BJ (cell line): Measurements from ENCODE around the gene SLC39A11. TPM values are rescaled to one million over a fixed set of nuclear protein-coding genes. Genes with fewer than 3 reads are reported as not detected.

Experiments used
- CTCF ChIA-PET: fragments of 350-600 bp; formaldehyde crosslinking; extraction: SDS; loops from one replicate; lab custom pipeline; 2021; ENCODE audit warnings: antibody characterized with exemption, inconsistent platforms; lab: Yijun Ruan, JAX
- POLR2A ChIA-PET: fragments of 300-600 bp; sonication (Branson Sonifier 250); formaldehyde crosslinking; extraction: SDS; loops from one replicate; lab custom pipeline; 2021; ENCODE audit warnings: antibody characterized with exemption; lab: Charles Lee
- DNase-seq: peaks from one replicate; pipeline ENCODE4 v3.0.0-alpha.2; 2011; ENCODE audit warnings: low read depth
- H3K27me3 ChIP-seq: 2 replicates; pipeline ENCODE4 v1.6.0; 2011; ENCODE audit warnings: low read length; ENCODE audit not compliant: control insufficient read depth, insufficient read depth
- H3K36me3 ChIP-seq: 2 replicates; pipeline ENCODE4 v1.5.1; 2011; ENCODE audit warnings: low read length; ENCODE audit not compliant: control insufficient read depth, insufficient read depth
- H3K4me3 ChIP-seq: 2 replicates; pipeline ENCODE4 v1.5.1; 2011; ENCODE audit warnings: low read depth, mild to moderate bottlenecking, control low read depth, low read length
- polyA plus RNA-seq: library from polyadenylated mRNA; depleted of rRNA; stranded (reverse); fragments of >200 nt; gene quantifications from 2 replicates; pipeline ENCODE4 v1.2.3, GENCODE V29; 2011
- TF ChIP-seq, protein P1 (sequence below): IDR thresholded peaks from 2 replicates; pipeline ENCODE4 v1.5.1; 2011; ENCODE audit warnings: low read depth, mild to moderate bottlenecking, control low read depth, inconsistent platforms, low read length, moderate library complexity; ENCODE audit not compliant: insufficient read depth

The SLC39A11 gene
- polyA plus RNA-seq, 1 experiment, result 20.9 TPM

DNA sequence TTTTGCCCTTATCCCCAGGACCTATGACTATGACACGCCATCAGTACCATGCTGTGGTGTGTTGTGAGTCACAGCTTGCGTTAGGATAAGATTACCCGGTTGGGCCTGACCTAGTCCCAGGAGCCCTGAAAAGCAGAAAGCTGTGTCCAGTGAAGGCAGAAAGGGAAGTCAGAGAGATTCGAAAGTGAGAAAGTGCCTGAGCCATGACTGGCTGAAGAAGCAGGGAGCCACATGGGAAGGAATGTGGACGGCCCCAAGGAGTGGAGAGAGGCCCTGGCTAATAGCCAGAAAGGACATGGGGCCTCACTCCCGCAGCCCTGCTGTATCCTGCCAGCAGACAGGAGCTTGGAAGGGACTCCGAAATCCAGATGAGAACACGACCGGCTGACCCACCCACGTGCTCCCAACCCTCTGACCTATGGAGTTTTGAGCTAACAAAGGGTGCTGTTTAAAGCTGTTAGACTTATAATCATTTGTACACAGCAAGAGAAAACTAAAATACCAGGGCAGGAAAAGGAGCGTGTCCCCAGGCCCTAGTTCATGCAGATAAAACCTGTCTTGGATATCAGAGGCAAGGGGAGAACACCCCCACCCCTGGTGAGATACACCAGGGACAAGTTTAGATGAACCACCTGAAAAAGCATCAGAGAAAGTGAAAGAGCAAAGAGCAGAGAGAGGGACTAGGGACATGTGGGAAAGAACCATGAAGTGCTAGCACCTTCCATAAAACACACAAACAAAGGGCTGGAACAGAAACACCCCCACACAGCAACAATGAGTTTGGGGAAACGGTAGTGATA, 115.3 kb downstream of the SLC39A11 start:
- POLR2A ChIA-PET, result interaction anchor here (0.5 to 0.6 kb wide), 2 partner anchors 87 to 176 kb away, joined by 5 to 15 read pairs; no protein-coding TSS in a partner anchor
- Histone ChIP-seq H3K4me3 (no peak overlapping the region), H3K27me3 (no peaks in the 10 kb centered on the region), H3K36me3 (no peaks in the 10 kb centered on the region)
- CTCF ChIA-PET, result interaction anchor here (1.2 to 1.8 kb wide), 3 partner anchors 9 to 249 kb away, joined by 4 to 11 read pairs (median 6); no protein-coding TSS in a partner anchor
- TF ChIP-seq, protein P1, sequence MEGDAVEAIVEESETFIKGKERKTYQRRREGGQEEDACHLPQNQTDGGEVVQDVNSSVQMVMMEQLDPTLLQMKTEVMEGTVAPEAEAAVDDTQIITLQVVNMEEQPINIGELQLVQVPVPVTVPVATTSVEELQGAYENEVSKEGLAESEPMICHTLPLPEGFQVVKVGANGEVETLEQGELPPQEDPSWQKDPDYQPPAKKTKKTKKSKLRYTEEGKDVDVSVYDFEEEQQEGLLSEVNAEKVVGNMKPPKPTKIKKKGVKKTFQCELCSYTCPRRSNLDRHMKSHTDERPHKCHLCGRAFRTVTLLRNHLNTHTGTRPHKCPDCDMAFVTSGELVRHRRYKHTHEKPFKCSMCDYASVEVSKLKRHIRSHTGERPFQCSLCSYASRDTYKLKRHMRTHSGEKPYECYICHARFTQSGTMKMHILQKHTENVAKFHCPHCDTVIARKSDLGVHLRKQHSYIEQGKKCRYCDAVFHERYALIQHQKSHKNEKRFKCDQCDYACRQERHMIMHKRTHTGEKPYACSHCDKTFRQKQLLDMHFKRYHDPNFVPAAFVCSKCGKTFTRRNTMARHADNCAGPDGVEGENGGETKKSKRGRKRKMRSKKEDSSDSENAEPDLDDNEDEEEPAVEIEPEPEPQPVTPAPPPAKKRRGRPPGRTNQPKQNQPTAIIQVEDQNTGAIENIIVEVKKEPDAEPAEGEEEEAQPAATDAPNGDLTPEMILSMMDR, result no peak
- peak; percentile 60 for DNase-seq

DNA sequence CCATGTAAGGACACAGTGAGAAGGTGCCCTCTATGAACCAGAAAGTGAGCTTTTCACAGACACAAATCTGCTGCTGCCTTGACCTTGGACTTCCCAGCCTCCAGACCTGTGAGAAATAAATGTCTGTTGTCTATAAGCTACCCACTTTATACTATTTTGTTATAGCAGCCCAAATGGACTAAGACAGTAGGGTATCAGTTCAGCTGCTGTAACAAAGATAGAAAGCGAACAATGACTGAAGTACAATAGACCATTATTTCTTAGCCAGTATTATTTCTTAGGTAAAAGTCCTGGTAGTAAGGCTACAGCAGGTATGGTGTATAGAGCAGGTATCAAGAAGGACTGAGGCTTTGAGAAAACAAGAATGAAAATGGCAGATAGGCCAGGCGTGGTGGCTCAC, 117.0 kb downstream of the SLC39A11 start:
- Histone ChIP-seq H3K27me3 (no peaks in the 10 kb centered on the region), H3K4me3 (no peak overlapping the region), H3K36me3 (no peaks in the 10 kb centered on the region)
- ChIA-PET CTCF (no interaction called here), POLR2A (no interaction called here)
- TF ChIP-seq, protein P1, result no peak
- no peak for DNase-seq

DNA sequence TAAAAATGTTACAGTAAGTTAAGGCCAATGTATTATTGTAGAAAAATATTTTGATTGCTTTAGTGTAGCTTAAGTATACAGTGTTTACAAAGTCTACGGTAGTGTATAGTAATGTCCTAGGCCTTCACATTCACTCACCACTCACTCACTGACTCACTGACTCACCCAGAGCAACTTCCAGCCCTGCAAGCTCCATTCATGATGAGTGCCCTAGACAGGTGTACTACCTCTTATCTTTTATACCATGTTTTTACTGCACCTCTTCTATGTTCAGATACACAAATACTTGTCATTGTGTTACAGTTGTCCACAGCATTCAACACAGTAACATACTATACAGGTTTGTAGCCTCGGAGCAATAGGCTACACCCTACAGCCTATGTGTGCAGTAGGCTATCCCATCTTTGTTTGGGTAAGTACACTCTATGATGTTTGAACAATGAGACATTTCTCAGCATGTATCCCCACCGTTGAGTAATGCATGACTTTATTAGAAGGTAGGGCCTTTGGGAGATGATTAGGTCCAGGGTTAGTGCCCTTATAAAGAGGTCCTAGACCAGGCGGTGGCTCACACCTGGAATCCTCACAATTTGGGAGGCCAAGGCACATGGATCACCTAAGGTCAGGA, 117.8 kb downstream of the SLC39A11 start:
- Histone ChIP-seq H3K27me3 (no peaks in the 10 kb centered on the region), H3K4me3 (no peak overlapping the region), H3K36me3 (no peaks in the 10 kb centered on the region)
- POLR2A ChIA-PET, result no interaction called here
- CTCF ChIA-PET, result no interaction called here
- TF ChIP-seq, protein P1, result no peak
- DNase-seq, result no peak

DNA sequence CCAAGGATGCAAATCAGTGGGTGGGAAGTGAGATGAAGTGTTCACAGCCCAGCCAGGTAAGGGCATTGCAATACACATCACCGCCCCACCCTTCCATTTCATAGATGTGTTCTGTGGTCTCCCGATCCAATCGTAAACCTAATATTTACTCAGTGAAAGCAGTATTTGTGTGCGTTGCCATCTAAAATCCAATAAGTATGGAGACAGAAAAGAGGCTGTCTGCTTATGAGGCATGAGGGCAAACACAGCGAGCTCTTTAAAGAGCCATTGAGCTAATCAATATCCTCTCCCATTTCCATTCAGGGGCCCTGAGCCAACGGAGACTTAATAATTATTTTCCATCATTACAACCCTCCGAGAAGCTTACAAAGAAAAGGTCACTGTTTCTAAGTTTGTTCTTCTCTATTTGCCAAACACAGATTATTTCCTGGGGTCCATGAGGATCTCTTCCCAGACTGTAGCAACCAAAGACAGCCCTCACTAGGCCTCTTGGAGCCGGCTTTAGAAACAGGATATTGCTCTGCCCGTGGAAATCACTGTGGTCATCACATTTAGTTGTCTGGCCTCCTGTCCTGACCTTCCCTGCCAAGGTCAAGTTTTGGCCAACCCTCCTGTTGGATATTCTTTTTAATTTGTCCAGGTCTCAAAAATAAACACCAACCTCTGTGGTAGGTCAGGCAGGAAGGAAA, 120.1 kb downstream of the SLC39A11 start:
- DNase-seq, result no peak
- POLR2A ChIA-PET, result no interaction called here
- TF ChIP-seq, protein P1, result no peak
- Histone ChIP-seq H3K36me3 (no peaks in the 10 kb centered on the region), H3K27me3 (no peaks in the 10 kb centered on the region), H3K4me3 (no peak overlapping the region)
- CTCF ChIA-PET, result interaction anchor here (2.1 kb wide), 1 partner anchor 14 kb away, joined by 7 read pairs; no protein-coding TSS in a partner anchor
